ENCODE data around the gene CHRNA4. TPM values are rescaled to one million over a fixed set of nuclear protein-coding genes. Genes with fewer than 3 reads are reported as not detected.

CHRNA4 gene
- total RNA-seq, 2 experiments from 2014 or later, result not detected

GRCh38 chr20:63347950-63348827 lies 13.0 kb downstream of the CHRNA4 start:
- no peaks in the 10 kb centered on the region for H3K4me1 Mint-ChIP-seq (ENCODE audit: low read depth)
- CTCF ChIA-PET, result no interaction called here
- POLR2A ChIA-PET, result no interaction called here
- DNase-seq, result no peak
- no peak for TF ChIP-seq CTCF (IDR thresholded peaks at IDR 0.05)
- no peak overlapping the region for H3K4me3 Mint-ChIP-seq
- intact Hi-C loops (cut with micrococcal nuclease), result no loop called here
- H3K27ac Mint-ChIP-seq, result no peak overlapping the region
- peaks cover 5% of the 10 kb centered on the region for H3K9me3 Mint-ChIP-seq
- no peak for ATAC-seq
- H3K36me3 Mint-ChIP-seq (ENCODE audit: low read depth), result no peaks in the 10 kb centered on the region
- H3K27me3 Mint-ChIP-seq, result peaks cover 2% of the 10 kb centered on the region

- DNase-seq, result no peak
- CTCF ChIA-PET, result no interaction called here
- TF ChIP-seq CTCF (IDR thresholded peaks at IDR 0.05), result no peak
- Mint-ChIP-seq H3K9me3 (peaks cover 5% of the 10 kb centered on the region), H3K36me3 (ENCODE audit: low read depth) (no peaks in the 10 kb centered on the region), H3K27me3 (peaks cover 3% of the 10 kb centered on the region), H3K27ac (no peak overlapping the region), H3K4me3 (no peak overlapping the region), H3K4me1 (ENCODE audit: low read depth) (no peaks in the 10 kb centered on the region)
- ATAC-seq, result no peak
- POLR2A ChIA-PET, result no interaction called here
- intact Hi-C loops (cut with micrococcal nuclease), result no loop called here
Observed at GRCh38 chr20:63347081-63347741, 13.9 kb downstream of the CHRNA4 start.

- Mint-ChIP-seq H3K27ac (no peak overlapping the region), H3K27me3 (peaks cover 6% of the 10 kb centered on the region), H3K36me3 (ENCODE audit: low read depth) (no peaks in the 10 kb centered on the region), H3K9me3 (peaks cover 5% of the 10 kb centered on the region), H3K4me1 (ENCODE audit: low read depth) (no peaks in the 10 kb centered on the region), H3K4me3 (no peak overlapping the region)
- no peak for ATAC-seq
- intact Hi-C loops (cut with micrococcal nuclease), result no loop called here
- no peak for TF ChIP-seq CTCF (IDR thresholded peaks at IDR 0.05)
- CTCF ChIA-PET, result no interaction called here
- no peak for DNase-seq
- POLR2A ChIA-PET, result no interaction called here
Observed at GRCh38 chr20:63346131-63347080, 14.7 kb downstream of the CHRNA4 start.

- Mint-ChIP-seq H3K27ac (no peak overlapping the region), H3K36me3 (ENCODE audit: low read depth) (no peaks in the 10 kb centered on the region), H3K27me3 (peaks cover 6% of the 10 kb centered on the region), H3K9me3 (peaks cover 3% of the 10 kb centered on the region), H3K4me3 (no peak overlapping the region), H3K4me1 (ENCODE audit: low read depth) (no peaks in the 10 kb centered on the region)
- DNase-seq (no peak), ATAC-seq (no peak)
- intact Hi-C loops (cut with micrococcal nuclease), result no loop called here
- CTCF ChIA-PET, result no interaction called here
- POLR2A ChIA-PET, result no interaction called here
- no peak for TF ChIP-seq CTCF (IDR thresholded peaks at IDR 0.05)
Observed at GRCh38 chr20:63345328-63346100, 15.6 kb downstream of the CHRNA4 start.
